AG10803 (cell line): ENCODE results near the gene GRIA1.

Experiments used
- DNase-seq: peaks from one replicate; pipeline ENCODE4 v3.0.0; 2010; ENCODE audit warnings: low read depth
- H3K4me3 ChIP-seq: 2 replicates; pipeline ENCODE4 v1.5.1; 2011; ENCODE audit warnings: mild to moderate bottlenecking, low read length, control low read depth
- TF ChIP-seq, protein P1 (sequence below): conservative IDR thresholded peaks from 2 replicates; pipeline ENCODE4 v1.5.1; 2011; ENCODE audit warnings: mild to moderate bottlenecking, low read length, control low read depth, inconsistent platforms

GRIA1 gene

DNA sequence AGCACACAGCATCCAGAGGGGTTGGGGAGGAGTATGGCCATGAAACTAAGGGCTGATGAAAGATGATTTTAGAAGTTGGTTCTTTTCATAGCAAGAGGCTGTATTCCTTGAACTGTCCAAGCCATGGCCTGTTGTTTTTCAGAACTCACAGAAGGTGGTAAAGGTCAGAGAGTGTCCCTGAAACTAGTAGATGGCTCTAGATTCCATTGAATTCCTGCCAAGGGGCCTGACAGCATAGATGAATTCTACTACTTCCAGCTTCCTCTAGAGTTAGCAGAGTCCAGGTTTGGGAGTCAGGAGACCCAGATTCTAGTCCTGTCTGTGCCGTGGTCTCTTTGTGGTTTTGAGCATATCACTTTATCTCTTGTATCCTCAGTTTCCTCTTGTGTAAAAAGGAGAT is 101.6 kb downstream of the GRIA1 start:
- H3K4me3 ChIP-seq = no peak overlapping the region
- TF ChIP-seq, protein P1, sequence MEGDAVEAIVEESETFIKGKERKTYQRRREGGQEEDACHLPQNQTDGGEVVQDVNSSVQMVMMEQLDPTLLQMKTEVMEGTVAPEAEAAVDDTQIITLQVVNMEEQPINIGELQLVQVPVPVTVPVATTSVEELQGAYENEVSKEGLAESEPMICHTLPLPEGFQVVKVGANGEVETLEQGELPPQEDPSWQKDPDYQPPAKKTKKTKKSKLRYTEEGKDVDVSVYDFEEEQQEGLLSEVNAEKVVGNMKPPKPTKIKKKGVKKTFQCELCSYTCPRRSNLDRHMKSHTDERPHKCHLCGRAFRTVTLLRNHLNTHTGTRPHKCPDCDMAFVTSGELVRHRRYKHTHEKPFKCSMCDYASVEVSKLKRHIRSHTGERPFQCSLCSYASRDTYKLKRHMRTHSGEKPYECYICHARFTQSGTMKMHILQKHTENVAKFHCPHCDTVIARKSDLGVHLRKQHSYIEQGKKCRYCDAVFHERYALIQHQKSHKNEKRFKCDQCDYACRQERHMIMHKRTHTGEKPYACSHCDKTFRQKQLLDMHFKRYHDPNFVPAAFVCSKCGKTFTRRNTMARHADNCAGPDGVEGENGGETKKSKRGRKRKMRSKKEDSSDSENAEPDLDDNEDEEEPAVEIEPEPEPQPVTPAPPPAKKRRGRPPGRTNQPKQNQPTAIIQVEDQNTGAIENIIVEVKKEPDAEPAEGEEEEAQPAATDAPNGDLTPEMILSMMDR = no peak
- DNase-seq = no peak

DNA sequence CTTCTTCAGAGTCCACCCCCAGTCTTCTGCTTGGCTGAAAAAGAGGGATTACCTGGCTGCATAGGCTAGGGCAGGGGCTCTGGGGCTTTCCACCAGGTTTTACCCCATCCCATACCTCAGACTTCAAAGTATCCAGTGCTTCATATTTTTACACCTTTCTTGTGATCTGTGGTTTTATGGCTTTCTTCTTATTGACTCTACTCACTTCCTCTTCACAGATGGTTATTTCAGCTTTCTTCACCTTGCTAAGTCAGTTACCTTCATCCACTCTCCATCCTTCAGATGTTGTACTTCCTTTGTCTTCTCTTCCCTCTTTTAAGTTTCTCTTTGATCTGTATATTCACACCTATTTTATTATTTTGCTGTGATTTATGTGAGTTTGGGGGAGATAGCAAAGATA is 104.3 kb downstream of the GRIA1 start:
- TF ChIP-seq, protein P1 = no peak
- no peak overlapping the region for H3K4me3 ChIP-seq
- no peak for DNase-seq

DNA sequence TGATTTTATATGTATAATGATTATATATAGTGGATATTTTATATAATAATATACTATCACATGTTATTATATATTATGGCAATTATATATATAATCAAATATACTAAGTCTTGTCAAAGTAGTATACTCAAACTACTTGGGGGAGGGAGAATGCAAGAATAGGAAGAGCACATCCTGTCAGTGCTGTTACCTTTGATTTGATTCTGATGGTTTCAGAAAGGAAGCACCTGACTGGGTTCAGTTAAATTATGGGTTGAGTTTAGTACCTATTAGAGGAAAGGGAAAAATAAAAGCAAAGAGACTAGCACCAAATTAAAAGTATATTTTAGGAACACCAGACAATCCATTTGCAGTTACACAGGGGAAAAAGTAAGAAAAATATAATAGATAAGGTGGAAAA is 107.6 kb downstream of the GRIA1 start:
- H3K4me3 ChIP-seq = no peak overlapping the region
- TF ChIP-seq, protein P1 = no peak
- no peak for DNase-seq

DNA sequence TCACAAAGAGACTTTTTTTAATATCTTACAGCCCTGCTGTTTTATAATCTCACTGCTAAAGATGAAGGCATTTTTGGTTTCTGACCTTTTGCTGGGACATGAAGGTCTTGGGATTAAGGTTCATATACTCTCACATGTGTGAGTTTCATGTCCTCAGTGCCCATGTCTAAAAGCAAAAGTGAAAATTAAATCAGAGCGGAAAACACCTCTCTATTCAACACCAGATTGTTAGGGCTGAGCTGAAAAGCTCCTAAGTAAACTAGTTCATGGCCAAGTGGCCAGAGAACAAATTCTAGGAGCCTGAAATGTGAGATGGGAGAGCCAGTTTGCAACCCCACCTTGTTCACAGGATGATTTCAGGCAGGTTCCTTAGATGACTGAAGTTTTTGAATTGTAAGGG is 110.9 kb downstream of the GRIA1 start:
- H3K4me3 ChIP-seq = no peak overlapping the region
- TF ChIP-seq, protein P1 = no peak
- no peak for DNase-seq

DNA sequence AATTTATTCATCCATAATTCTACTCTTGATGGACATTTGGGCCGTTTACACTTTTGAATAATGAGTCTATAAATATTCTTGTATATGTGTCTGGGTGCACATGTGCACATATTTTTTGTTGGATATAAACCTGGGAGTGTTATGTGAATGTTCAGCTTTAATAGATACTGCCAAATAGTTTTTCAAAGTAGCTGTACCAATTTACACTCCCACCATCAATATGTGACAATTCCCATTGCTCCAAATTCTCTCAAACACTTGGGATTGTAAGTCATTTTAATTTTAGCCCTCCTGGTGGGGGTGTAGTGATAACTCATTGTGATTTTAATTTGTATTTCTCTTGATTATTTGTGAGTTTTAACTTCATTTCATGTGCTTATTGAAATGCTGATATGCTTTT is 114.9 kb downstream of the GRIA1 start:
- no peak overlapping the region for H3K4me3 ChIP-seq
- no peak for DNase-seq
- TF ChIP-seq, protein P1 = no peak

DNA sequence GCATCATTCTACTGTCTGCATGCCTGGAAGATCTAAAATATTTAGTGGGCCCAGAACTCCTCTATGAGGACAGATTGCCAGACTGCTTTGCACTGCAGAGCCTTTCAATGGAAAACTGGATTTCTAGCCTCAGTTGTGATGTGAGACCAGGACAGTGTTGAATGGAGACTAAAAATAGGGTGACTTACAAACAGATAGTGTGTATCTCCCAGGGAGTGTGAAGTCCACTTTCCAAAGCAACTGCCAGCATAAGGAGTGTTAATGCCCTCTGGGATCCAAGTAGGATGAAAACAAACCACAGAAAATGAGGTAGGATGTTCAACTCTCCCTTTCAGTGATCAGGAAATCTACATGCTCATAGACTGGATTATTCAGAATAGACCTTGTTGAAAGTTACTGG is 119.5 kb downstream of the GRIA1 start:
- H3K4me3 ChIP-seq = no peak overlapping the region
- TF ChIP-seq, protein P1 = no peak

DNA sequence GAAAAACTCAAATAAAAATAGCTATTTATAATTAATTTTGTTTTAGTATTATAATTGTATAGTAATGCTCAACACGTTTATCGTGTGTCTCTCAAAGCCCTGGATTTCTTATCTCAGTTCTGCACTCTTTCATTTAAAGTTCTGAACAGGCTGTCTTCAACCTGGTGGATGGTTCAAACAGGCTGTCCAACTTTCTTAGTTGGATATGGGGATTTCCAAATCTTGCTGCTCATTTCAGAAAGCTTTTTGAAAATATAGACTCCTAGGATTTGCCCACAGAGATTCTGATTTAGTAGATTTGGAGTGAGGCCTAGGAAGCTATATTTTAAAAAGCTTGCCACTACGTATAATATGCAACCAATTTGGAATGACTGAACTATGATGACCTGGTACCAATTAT is 120.3 kb downstream of the GRIA1 start:
- H3K4me3 ChIP-seq = no peak overlapping the region
- DNase-seq = no peak
- TF ChIP-seq, protein P1 = no peak

More for the DNA sequence above, 119.5 kb downstream of the GRIA1 start:
- DNase-seq = no peak
